HG02970 (cell line): ENCODE data around the gene ADPRS.

Experiments used
- ATAC-seq: cut with Tn5 transposase; IDR thresholded peaks from one replicate; pipeline ENCODE4 v1.9.1; 2021; ENCODE audit warnings: mild to moderate bottlenecking, moderate library complexity, moderate number of reproducible peaks; ENCODE audit not compliant: unreplicated experiment, low FRiP score

The ADPRS gene

DNA sequence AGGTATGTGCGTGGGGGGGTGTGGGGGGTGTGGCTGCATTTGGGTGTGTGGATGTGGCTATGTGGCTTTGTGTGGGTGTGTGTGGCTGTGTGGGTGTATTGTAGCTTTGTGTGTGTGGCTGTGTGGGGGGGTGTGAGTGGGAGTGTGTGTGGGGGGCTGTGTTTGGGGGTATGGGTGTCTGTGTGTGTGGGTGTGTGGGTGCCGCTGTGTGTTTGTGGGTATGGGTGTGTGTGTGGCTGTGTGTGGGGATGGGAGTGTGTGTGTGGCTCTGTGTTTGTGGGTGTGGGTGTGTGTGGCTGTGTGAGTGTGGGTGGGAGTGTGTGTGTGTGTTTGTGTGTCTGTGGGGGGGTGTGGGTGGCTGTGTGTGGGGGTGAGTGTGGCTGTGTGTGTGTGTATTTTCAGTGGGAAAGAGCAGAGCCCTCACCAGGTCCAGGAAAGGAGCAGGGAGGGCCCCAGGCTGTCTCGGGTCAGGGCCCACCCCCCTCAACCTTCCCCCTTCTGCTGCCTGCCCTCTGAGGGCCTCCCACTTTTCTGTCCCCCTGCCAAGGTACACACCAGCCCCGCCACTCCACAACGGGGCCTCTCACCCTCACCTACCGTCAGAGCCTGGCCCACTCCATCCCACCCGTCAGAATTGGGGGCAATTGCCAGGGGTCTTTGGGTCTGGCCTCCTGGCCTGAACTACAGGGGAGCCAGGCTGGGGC, 38.3 kb downstream of the ADPRS start:
- ATAC-seq = no peak

DNA sequence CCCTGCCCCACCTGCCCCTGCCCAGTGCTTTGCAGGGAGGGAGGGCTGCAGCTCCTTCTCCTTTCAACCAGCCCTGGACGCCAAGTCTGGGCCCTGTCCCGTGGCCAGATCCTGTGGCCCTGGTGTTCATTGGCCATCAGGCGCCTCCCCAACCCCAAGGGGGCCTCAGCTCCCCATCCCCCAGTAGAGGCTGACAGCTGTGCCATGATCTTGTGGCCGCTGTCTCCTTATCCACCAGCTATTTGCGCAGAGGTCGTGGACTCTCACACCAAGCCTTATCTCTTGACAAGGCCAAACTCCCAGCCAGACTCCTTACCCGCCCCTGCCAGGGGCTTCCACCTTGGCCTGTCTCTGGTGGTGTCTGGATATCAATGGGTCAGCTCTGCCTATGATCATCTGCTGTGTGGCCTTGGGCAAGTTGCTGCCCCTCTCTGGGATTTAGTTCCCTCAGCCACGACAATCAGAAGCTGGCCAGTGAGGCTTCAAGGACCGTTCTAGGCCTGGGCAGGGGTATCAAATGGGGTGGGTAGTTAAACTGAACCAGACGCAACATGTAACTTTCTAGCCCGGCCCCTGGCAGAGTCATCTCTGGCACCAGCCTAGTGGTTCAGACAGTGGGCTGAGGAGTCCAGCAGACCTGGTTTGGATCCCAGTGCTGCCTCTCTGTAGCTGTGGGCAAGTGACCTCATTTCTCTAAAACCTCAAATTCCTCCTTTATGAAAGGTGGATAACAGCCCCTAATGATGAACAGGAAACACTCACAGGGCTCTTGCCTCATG, 39.6 kb downstream of the ADPRS start:
- no peak for ATAC-seq

DNA sequence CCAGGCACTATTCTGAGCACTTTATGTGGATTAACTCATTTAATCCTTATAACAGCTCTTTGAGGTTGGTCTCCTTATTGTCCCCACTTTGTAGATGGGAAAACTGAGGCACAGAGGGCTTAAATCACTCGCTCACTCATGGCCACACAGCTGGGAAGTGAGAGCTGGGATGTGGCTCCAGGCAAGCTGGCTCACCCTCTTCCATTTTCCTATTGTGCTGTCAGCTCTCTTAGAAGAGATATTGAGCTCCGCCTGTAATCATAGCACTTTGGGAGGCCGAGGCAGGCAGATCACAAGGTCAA, 40.2 kb downstream of the ADPRS start:
- ATAC-seq = no peak

DNA sequence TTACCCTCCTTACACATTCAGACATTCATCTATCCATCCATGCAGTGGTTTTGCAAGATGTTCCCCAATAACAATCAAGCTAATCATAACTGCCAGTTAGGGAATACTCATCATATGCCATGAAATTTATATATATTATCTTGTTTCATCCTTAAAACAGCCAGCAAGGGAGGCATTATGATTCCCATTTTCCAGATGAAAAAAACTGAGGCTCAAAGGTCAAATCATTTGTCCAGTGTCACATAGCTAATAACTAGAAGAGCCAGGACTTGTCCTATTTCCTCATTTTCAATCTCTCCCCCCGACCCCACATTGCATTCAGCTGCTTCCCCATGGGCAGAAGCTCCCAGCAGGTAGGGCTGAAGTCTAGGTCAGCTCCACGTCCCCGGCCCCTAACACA, 43.3 kb downstream of the ADPRS start:
- ATAC-seq = no peak

DNA sequence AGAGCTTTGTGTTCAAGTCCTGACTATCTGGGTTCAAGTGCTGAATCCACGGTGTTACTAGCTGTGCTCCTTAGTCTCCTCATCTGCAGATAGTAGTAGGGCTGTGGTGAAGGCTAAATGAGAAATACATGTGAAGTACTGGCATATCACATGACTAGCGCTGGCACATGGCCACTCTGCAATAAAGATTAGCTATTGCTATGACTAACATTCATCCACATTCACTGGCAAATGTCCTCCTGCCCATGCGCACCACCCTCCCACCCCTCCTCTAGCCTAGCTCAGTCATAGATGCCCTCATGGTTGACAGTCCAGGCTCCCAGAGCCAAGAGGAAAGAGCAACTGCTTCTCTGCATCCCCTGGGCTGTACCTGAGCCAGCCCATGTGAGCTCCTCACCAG, 44.8 kb downstream of the ADPRS start:
- no peak for ATAC-seq

DNA sequence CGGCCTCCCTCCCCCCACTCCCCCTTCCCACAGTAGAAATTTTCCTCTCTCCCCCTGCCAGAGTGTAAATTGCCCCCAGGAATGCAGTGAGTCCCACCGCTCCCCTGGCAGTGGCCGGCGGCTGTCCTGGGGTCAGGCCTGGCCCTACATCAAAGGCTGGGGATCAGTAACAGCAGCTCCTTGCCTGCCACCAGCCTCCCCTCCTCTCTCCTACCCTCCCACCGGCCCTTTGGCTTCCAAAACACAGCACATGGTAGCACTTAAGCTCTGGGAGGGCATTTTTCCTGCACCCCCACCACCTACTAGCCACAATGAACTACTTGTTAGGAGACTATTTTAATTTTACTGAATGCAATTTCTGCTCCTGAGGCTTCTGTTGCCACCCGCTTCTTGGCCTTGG, 45.3 kb downstream of the ADPRS start:
- no peak for ATAC-seq

DNA sequence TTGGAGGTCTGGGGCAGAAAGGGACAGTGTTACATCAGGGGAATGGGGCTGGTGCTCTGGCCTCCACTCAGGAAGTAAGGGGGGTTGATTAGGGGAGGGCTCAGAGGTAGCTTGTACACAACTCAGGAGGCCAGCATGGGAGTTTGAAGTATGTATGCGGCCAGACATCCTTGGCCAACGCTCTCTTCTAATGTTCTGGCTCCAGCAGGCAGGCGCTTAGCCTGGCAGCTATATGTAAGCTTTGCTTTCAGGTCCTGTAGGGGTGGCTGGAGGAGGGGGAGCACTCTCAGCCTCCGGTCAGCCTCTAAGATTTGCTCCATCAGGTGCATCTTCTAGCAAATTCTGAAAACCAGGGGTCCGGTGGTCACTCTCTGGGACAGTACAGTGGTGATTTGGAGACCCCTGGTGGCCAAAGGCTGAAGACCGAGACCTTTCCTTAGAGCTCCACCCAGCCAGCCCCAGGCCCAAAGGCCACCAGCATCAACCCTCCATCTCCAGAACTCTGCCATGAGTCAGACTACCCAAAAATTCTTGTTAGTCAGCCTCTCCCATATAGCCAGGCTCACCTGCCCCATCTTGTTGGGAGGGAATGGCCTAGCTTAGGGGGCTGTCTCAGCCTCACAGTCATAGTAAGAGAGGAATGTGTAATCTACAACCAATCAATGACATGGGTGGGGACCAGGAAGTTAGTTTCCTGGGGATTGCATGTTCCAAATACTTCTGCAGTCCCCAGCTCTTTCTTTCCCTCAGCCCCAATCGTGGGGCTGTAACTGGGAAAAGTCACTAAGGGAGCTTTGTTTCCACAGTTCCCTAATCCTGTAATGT, 46.0 kb downstream of the ADPRS start:
- no peak for ATAC-seq

DNA sequence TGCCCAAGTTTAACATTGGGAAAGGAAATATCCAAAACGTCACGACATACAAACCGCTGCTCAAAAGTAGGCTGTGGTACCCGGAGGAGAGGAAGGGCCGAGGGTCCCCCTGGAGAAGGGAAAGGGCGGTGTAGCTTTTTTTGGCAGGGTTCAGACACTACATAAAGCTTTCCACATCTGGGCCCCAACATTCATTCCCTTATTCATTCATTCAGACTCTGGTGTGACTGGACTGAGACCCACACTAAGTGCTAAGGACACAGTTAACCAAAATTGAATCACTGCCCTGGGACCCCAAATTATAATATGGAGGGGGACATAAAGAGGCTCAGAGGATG, 46.6 kb downstream of the ADPRS start:
- ATAC-seq = no peak

DNA sequence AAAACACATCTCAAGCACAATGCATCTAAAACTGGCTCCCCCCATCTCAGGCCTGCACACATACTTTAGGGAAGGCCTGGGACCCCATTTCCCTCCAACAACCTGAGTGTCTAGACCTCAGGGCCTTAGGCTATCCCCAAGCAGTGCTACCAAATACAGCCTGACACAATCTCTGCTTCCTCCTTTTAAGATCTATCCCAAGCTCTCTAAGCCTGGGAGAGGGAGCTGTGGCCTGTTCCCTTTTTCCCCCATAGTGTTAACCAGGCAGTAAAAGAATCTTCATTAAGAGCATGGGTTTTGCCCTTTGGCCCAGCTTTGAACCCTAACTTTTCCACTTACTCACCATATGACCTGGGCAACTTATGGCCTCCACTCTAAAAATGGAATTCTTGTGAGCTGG, 47.1 kb downstream of the ADPRS start:
- ATAC-seq = no peak

DNA sequence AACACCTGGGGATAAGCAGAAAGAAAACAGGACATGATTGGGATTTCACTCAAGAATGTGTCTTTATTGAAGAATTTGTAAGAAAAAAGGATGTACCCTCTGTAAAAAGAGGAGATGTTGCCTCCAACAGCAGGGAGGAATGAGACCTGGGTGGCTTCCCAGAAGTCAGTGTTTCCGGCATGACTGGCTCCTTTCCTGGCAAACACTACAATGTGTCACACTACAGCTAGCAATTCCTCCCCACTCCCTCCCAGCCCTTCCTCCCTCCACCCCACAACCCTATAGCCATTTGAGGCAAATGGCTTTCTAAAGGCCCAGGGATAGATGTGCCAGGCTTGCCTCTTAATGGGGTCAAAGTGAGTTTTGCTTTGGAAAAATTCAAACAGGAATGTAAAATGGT, 47.8 kb downstream of the ADPRS start:
- no peak for ATAC-seq

DNA sequence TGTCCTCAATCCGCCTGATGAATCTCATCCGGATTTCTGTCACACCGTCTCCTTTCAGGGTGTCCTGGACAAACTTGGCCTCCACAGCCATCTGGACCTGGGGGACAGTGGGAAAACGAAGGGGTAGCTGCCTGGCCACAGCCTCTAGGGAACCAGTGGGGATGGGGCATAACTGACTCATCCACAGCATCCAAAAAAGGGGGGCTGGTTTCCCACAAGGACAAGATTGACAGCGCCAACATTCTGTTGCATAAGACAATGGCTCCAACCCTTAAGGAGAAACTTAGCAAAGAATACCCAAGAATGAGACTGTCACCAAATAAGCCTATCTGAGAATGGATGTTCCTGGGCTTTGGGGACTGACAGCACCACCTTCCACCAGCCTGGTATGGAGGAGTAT, 48.5 kb downstream of the ADPRS start:
- no peak for ATAC-seq

DNA sequence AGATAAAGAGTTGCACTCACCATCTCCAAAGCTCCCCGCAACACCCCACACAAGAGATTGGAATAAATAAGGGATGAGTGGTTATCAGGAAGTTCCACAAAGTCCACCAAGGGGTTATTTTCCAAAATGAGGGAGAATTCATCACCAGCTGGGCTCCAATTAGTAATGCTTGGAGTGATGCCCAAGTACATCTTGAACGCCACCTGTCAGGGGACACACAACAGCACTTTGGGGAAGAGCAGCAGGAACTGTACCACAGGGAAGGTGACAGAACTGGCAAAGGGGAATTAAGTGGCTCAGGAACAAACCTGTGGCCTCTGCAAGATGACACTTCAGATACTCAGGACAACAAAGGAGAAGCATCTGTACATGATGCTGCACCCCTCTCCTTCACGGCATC, 49.1 kb downstream of the ADPRS start:
- ATAC-seq = no peak

DNA sequence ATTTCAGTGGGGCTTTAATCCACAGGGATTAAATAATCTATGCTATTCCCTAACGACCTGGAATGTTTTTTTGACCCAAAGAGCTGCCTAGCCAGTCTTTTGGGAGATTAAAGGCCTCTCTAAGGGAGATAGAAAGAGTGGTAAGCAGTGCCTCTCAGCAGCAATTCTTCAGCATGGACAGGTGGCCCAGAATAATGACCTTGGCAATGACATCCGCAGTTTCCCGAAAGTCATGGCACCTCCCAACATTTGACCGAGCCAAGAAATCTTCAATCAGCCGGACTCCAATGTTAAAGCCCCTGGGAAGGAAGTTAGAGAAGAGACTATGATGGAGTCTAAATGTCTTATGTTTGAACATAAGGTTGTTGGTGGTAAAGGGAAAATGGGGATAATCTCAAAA, 50.8 kb downstream of the ADPRS start:
- ATAC-seq = no peak

DNA sequence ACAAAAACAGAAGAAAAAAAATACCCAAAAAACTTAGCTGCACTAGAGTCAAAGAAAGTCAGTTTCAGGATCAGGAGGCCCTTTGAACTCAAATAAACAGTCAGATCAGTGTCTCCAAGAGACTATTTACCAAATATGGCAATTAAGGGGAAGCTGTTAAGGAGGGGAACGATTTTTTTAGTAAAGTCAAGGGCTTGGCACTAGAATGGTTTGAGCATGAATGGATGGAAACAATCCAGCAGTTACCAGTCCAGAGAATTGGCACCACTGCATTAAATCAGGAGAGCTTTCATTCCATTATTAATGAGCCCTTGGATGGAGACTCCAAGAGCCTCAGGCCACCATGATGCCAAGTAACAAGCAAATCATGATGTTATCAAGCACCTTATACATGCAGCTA, 53.4 kb downstream of the ADPRS start:
- no peak for ATAC-seq

DNA sequence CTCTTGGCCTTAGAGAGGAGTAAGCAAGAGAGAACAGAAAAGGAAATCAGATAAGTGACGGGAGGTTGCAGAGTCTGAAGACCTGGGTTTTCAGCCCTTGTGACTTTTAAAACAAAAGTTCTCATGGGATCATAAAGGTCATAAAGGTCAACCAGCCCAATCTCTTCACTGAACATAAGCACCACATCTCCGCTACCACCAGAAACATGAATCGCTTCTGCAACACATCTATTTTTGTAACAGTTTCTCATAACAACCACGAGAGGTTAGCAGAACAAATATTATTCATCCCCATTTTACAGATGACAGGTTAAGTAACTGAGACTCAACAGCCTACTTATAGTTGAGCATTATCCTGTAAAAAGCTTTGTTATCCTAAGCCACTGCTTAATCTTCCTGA, 54.7 kb downstream of the ADPRS start:
- no peak for ATAC-seq
